GM18951 (cell line): ENCODE data around the gene CADPS2.
"Not testable (repeated sequence)": the region's sequence is repeated elsewhere in the genome, so short reads cannot be mapped to it uniquely, and the experiment has no call there.

Experiments
- POLR2A ChIP-seq: IDR thresholded peaks from 4 replicates; pipeline ENCODE4 v1.6.1; 2011; ENCODE audit warnings: mild to moderate bottlenecking; ENCODE audit not compliant: insufficient read length, insufficient read depth; ENCODE audit errors: extremely low read depth
- in situ Hi-C: fragments of 300-500 bp; cut with MboI; formaldehyde crosslinking; loops from one replicate; pipeline ENCODE4 v1.12.0; 2022; ENCODE audit warnings: low sequenced_read_pairs, mixed read lengths, inconsistent platforms; ENCODE audit not compliant: unreplicated experiment

The CADPS2 gene

DNA sequence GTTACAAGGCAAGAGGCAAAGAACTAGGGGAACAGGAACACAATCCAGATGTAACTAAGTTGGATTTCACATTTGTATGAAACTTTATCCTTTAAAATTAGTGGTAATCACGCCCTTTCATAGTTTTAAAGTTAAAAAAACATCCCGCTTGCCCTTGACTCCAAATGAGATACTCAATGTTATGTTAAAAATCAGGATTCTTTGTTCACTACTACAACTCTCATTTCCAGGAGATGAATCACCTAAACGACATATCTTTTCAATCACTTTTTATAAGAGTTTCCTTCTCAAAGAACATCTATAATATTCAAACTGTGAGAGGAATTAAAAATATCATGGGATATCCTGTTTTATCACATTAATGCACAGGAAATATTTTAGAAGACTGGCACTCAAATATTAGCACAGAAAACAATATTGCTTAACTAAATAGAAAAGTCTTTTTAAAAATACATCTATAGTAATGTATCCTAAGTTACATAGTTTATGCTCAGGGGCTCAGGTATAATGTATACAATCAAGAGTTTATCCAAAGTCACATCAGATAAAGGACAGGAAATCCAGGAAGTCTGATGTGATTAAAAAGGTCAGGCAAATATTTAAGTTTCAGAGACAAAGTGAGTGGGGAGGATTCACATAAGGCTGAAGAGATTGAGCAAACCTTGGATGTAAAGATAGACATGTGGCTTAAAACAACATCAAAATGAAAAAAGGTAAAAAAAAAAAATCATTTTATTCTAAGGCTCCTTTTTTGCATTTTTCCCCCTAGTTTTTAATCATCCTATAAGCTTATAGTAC lies 41.9 kb downstream of the CADPS2 start:
- TF ChIP-seq POLR2A = no peak
- in situ Hi-C loops = no loop called here

DNA sequence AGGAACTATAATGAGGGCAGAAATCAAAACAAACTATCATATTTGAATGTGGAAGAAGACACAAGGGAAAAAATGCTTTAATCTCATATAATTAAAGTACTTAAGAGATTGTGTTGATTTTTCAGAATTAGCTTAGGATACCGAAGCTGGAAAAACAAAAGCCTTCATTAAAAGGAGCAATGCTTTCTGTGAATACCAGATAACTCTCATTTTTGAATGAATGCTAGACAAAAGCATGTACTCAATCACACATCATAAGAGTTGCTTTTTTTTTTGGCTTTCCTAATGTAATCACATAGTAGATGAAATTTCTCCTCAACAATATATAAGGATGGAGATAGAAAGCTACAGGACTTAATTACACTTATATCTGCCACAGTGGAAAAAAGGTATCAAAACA lies 43.3 kb downstream of the CADPS2 start:
- TF ChIP-seq POLR2A = no peak
- in situ Hi-C loops = no loop called here

DNA sequence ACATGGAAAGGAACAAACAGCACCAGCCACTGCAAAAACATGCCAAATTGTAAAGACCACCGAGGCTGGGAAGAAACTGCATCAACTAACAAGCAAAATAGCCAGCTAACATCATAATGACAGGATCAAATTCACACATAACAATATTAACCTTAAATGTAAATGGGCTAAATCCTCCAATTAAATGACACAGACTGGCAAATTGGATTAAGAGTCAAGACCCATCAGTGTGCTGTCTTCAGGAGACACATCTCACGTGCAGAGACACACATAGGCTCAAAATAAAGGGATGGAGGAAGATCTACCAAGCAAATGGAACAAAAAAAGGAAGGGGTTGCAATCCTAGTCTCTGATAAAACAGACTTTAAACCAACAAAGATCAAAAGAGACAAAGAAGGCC lies 50.0 kb downstream of the CADPS2 start:
- in situ Hi-C loops = not testable (repeated sequence)

DNA sequence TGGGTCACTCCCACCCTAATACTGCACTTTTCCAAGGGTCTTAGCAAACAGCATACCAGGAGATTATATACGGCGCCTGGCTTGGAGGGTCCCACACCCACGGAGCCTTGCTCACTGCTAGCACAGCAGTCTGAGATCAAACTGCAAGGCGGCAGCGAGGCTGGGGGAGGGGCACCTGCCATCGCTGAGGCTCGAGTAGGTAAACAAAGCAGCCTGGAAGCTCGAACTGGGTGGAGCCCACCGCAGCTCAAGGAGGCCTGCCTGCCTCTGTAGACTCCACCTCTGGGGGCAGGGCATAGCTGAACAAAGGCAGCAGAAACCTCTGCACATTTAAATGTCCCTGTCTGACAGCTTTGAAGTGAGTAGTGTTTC lies 51.7 kb downstream of the CADPS2 start:
- in situ Hi-C loops = not testable (repeated sequence)

DNA sequence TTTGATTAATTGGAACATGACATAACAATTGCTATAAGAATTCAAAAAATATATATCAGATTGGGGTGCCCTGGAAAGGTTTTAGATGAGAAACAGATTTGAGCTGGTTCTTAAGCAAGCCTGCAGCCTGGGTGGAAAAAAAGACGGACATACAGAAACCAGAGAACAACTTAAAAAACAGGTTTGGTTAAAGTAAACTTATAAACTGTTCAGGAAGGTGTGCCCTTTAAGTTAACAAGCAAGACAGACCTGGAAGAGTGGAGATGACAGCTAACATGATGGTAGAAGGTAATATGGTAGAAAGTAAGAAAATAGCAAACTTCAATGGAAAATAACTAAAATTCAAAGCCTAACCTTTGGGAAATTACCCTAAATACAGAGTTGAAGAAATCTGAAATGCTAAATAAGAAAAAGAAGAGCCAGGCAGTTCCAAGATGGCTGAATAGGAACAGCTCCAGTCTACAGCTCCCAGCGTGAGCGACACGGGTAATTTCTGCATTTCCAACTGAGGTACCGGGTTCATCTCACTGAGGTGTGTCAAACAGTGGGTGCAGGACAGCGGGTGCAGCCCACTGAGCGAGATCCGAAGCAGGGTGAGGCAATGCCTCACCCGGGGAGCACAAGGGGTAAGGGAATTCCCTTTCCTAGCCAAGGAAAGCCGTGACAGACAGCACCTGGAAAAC lies 52.2 kb downstream of the CADPS2 start:
- no peak for TF ChIP-seq POLR2A
- in situ Hi-C loops = no loop called here

DNA sequence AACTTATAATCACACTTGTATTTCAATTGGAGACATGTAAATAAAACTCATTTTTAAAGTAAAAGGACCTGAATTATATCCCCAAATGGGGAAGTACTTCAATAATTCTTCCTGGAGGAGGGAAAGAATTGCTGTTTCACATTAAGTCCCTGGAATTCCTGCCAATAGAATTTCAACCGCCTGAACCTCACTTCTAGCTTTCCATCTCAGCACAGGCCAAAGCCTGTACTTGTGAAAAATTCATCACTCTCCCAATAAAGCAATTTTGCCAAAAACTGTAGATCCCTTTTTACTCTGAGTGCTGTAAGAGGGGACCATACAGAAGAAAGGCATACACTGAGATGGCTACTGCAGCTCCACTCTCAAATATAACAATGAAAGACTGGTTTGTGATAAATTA lies 54.8 kb downstream of the CADPS2 start:
- TF ChIP-seq POLR2A = no peak

DNA sequence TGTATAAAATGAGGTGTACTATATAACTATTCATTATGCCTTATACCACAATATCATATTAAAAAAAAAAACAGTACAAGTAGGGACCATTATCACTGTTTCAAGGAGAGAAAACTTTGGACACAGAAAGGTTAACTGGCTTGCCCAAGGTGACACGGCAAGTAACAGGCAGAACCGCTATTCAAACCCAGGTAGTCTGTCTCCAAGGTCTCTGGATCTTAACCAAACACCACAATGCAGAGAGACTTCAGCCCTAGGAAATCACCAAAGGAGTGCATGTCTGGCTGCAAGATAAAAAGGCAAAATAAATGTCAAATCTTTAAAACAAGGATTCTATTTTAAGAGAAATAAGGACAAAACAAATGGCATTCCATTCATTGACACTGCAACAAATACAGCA lies 56.3 kb downstream of the CADPS2 start:
- in situ Hi-C loops = no loop called here
- no peak for TF ChIP-seq POLR2A

More for the DNA sequence above, 54.8 kb downstream of the CADPS2 start:
- in situ Hi-C loops = no loop called here

DNA sequence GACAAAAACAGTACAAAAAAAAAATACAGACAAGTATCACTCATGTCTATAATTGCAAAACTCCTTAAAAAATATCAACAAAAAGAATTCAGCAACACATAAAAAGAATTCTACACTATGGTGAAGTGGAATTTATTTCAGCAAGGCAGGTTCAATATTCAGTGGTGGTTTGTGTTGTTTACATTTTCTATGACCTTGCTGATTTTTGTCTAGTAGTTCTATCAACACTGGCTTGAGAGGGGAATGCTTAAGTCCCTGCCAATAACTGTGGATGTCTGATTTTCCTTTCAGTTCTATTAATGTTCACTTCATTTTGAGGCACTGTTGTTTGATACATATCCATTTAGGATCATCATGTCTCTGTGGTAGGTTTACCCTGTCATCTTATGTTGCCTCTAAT lies 58.5 kb downstream of the CADPS2 start:
- TF ChIP-seq POLR2A = no peak
- in situ Hi-C loops = no loop called here

DNA sequence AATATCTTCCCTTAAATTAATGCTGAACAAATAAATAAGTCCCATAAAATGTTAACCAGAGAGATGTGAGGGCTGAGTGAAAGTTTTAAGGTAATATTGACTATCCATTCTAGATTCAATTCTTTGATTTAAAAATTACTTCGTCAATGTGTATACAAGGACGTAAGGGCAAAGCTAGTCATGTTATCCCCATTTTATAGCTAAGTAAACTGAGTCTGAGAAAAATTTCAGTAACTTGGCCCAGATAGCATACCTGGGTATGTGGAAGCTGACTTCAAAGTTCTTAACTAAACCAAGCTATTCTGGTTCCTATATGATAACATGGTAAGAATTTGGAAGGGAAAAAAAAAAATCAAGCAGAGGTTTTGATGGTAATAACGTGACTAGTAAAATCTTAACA lies 72.4 kb downstream of the CADPS2 start:
- no peak for TF ChIP-seq POLR2A
- in situ Hi-C loops = no loop called here

DNA sequence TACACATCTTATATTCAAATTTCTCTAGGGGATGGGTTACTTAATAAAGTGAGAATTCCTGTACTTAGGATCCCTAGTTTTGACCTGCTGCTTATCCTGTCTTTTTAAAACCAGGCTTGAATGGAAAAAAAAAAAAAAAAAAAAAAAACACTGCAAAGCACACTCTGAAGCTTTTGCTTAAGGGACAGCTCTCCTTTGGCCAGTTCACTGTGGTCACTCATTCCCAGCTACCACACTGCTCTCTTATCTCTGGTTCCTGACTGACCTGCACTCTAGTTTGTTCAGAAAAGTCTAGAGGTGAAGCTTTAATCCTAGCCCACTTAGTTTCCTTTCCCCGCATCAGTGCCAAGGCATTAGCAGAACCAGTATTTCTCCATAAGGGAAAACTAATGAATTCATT lies 82.4 kb downstream of the CADPS2 start:
- in situ Hi-C loops = no loop called here
- TF ChIP-seq POLR2A = no peak

DNA sequence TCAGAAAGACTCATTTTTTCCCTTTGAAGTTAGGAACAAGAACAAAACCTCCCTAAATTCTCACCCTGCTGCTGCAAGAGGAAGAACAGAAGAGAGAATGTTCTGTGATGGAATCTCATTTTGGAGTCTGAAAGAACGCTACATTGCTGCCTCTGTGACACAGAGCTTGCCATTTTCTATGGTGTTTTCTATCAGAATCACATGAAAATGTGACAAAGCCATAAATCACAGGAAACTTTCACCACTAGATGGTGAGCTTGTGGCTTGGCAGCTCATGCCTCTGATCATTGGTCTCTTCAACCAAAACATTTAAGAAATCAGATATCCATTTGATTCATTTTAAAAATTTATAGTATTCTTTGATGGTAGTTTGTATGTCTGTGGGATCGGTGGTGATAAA lies 82.9 kb downstream of the CADPS2 start:
- no peak for TF ChIP-seq POLR2A
- in situ Hi-C loops = no loop called here

DNA sequence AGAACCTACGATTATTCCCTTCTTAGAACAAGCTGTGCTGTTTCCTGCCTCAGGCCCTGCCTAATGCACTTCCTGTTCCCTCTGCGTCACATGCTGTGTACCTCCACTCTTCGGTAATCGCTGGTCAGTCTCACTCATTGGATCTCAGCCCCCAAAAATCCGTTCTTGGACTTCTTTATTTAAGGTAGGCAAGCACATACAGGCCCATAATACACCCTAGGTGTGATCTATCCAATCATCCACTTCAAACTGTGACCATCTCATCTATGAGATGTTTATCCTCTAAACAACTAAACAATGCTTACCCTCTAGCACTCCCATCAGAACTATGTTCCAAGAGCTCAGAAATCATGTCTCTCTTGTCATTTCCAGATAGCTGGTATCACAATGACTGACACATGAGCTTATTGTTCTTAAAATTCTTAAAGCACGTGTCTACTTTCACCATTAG lies 83.9 kb downstream of the CADPS2 start:
- in situ Hi-C loops = no loop called here
- TF ChIP-seq POLR2A = no peak

DNA sequence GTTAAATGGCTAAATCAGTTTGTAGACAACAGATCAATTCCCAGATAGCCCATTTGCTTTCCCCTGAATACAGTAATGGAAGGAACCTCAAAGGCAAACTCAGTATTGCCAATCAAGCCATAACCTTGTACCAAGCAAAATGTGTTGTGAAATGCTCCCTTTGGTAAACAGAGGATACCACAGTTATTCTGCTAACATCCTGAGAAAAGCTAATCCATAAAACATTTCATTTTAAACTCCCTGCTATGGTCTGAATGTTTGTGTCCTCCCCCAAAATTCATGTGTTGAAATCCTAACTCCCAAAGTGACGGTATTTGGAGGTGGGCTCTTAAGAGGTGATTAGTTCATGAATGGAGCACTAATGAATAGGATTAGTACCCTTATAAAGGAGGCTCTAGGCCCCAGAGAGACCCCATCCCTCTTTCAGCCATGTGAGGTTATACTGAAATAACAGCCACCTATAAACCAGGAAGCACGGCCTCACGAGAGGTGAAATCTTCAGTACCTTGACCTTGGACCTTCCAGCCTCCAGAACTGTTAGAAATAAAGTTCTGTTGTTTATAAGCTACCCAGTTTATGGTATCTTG lies 94.2 kb downstream of the CADPS2 start:
- in situ Hi-C loops = no loop called here
- TF ChIP-seq POLR2A = no peak

DNA sequence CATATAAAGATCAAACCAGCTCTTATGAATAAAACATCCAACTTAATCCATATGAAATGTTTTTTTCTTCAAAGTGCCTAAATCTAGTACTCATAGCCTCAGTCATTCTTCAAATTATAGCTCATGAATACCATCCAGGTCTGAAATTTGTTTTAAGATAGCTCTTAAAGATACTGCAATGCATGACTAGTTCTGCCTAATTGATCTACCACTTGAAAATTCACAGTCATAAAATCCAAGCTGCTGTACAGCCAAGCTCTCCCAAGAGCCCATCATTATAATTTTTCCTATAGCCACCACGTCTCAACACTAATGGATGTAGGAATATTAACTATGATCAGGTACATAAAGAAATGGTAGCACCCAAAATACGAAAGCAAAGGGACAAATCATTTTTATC lies 95.7 kb downstream of the CADPS2 start:
- in situ Hi-C loops = no loop called here
- no peak for TF ChIP-seq POLR2A
